SU-DHL-6 (cell line): ENCODE data around the gene IGF2BP3.

ENCODE experiments used
- H2AFZ ChIP-seq: fragments of 200-600 bp; sonication (generic); 2 replicates; pipeline ENCODE4 v1.6.1; 2014; ENCODE audit warnings: low read depth, mild to moderate bottlenecking, moderate library complexity, mixed read lengths, antibody characterized with exemption, low read length; ENCODE audit not compliant: severe bottlenecking
- H3F3A ChIP-seq: fragments of 200-600 bp; shearing (Covaris generic); 2 replicates; pipeline ENCODE4 v1.6.0; 2016; ENCODE audit warnings: antibody characterized with exemption, mild to moderate bottlenecking; ENCODE audit not compliant: insufficient read depth
- H3K27ac ChIP-seq: fragments of 200-600 bp; sonication (generic); 2 replicates; pipeline ENCODE4 v1.5.1; 2016; ENCODE audit warnings: low read depth, mild to moderate bottlenecking, low read length, moderate library complexity, mixed read lengths
- H3K27me3 ChIP-seq: fragments of 200-600 bp; sonication (generic), shearing (Covaris generic); 2 replicates; pipeline ENCODE4 v1.6.0; 2014; ENCODE audit warnings: mild to moderate bottlenecking, low read length
- H3K36me3 ChIP-seq: fragments of 200-600 bp; sonication (generic); 2 replicates; pipeline ENCODE4 v1.6.1; 2014; ENCODE audit warnings: mild to moderate bottlenecking, low read length, mixed read lengths
- H3K4me2 ChIP-seq: fragments of 300-600, 200-600 bp; shearing (Covaris generic), sonication (generic); 2 replicates; pipeline ENCODE4 v1.6.0; 2014; ENCODE audit warnings: low read length, low read depth, mild to moderate bottlenecking; ENCODE audit not compliant: poor library complexity, severe bottlenecking
- H3K4me3 ChIP-seq: fragments of 200-600 bp; sonication (generic); 2 replicates; pipeline ENCODE4 v1.5.1; 2014; ENCODE audit warnings: antibody characterized with exemption, low read length, mild to moderate bottlenecking, mixed read lengths; ENCODE audit not compliant: insufficient read depth, poor library complexity, severe bottlenecking
- H3K79me2 ChIP-seq: fragments of 200-600 bp; sonication (generic); 2 replicates; pipeline ENCODE4 v1.6.1; 2014; ENCODE audit warnings: mild to moderate bottlenecking, low read length, moderate library complexity; ENCODE audit not compliant: insufficient read depth
- H3K9ac ChIP-seq: fragments of 200-600 bp; sonication (generic); 2 replicates; pipeline ENCODE4 v1.7.0; 2014; ENCODE audit warnings: mild to moderate bottlenecking, low read length
- H3K9me2 ChIP-seq: fragments of 200-600 bp; sonication (generic); replicated peaks from 2 replicates; pipeline ENCODE4 v1.6.1; 2014; ENCODE audit warnings: low read length; ENCODE audit not compliant: insufficient read depth
- H3K9me3 ChIP-seq: fragments of 200-600 bp; sonication (generic); 2 replicates; pipeline ENCODE4 v1.6.1; 2014; ENCODE audit warnings: low read length, mixed read lengths; ENCODE audit not compliant: insufficient read depth
- H4K20me1 ChIP-seq: fragments of 200-600 bp; sonication (generic); 2 replicates; pipeline ENCODE4 v1.6.1; 2014; ENCODE audit warnings: low read depth, mild to moderate bottlenecking, antibody characterized with exemption, low read length, moderate library complexity, mixed read lengths
- EZH2phosphoT487 ChIP-seq: fragments of 200-600 bp; sonication (generic), shearing (Covaris generic); conservative IDR thresholded peaks from 2 replicates; pipeline ENCODE4 v1.6.1; 2018; ENCODE audit warnings: mild to moderate bottlenecking, antibody characterized with exemption, low read length, moderate library complexity, mixed read lengths
- TF ChIP-seq, protein P1 (sequence below): fragments of 200-600 bp; sonication (generic); IDR thresholded peaks from one replicate; pipeline ENCODE4 v1.5.1; 2017; ENCODE audit warnings: antibody characterized with exemption, mild to moderate bottlenecking, low read length, moderate library complexity; ENCODE audit not compliant: insufficient read depth, poor library complexity, severe bottlenecking

The IGF2BP3 gene

GRCh38 chr7:23468526-23469149, 1.7 kb downstream of the IGF2BP3 start:
- Histone ChIP-seq H3K4me3 (peak overlapping the region; percentile 90), H4K20me1 (peaks cover 11% of the 10 kb centered on the region; the same call in 1 of the 2 replicates), H3K9me3 (no peaks in the 10 kb centered on the region), H3K79me2 (peaks cover 86% of the 10 kb centered on the region), H3K27me3 (no peaks in the 10 kb centered on the region), H3F3A (peaks cover 49% of the 10 kb centered on the region), H2AFZ (no peak overlapping the region), H3K27ac (peak overlapping the region; percentile 96), H3K9ac (peak overlapping the region; percentile 92), H3K36me3 (peaks cover 15% of the 10 kb centered on the region), H3K9me2 (no peaks in the 10 kb centered on the region), H3K4me2 (peak overlapping the region; percentile 100)
- TF ChIP-seq, protein P1, sequence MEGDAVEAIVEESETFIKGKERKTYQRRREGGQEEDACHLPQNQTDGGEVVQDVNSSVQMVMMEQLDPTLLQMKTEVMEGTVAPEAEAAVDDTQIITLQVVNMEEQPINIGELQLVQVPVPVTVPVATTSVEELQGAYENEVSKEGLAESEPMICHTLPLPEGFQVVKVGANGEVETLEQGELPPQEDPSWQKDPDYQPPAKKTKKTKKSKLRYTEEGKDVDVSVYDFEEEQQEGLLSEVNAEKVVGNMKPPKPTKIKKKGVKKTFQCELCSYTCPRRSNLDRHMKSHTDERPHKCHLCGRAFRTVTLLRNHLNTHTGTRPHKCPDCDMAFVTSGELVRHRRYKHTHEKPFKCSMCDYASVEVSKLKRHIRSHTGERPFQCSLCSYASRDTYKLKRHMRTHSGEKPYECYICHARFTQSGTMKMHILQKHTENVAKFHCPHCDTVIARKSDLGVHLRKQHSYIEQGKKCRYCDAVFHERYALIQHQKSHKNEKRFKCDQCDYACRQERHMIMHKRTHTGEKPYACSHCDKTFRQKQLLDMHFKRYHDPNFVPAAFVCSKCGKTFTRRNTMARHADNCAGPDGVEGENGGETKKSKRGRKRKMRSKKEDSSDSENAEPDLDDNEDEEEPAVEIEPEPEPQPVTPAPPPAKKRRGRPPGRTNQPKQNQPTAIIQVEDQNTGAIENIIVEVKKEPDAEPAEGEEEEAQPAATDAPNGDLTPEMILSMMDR: no peak
- TF ChIP-seq EZH2phosphoT487: no peak

GRCh38 chr7:23467806-23468525, 2.3 kb downstream of the IGF2BP3 start:
- peak overlapping the region; percentile 92 for H3K9ac ChIP-seq
- peaks cover 20% of the 10 kb centered on the region for H3K36me3 ChIP-seq
- TF ChIP-seq EZH2phosphoT487: no peak
- TF ChIP-seq, protein P1: no peak
- no peaks in the 10 kb centered on the region for H3K9me3 ChIP-seq
- peak overlapping the region; percentile 96 for H3K27ac ChIP-seq
- no peaks in the 10 kb centered on the region for H3K9me2 ChIP-seq
- H3K4me2 ChIP-seq: peak overlapping the region; percentile 100
- peaks cover 86% of the 10 kb centered on the region for H3K79me2 ChIP-seq
- no peaks in the 10 kb centered on the region for H3K27me3 ChIP-seq
- peaks cover 18% of the 10 kb centered on the region; the same call in 1 of the 2 replicates for H4K20me1 ChIP-seq
- peak overlapping the region; percentile 90 for H3K4me3 ChIP-seq
- peaks cover 42% of the 10 kb centered on the region for H3F3A ChIP-seq
- H2AFZ ChIP-seq: no peak overlapping the region

DNA sequence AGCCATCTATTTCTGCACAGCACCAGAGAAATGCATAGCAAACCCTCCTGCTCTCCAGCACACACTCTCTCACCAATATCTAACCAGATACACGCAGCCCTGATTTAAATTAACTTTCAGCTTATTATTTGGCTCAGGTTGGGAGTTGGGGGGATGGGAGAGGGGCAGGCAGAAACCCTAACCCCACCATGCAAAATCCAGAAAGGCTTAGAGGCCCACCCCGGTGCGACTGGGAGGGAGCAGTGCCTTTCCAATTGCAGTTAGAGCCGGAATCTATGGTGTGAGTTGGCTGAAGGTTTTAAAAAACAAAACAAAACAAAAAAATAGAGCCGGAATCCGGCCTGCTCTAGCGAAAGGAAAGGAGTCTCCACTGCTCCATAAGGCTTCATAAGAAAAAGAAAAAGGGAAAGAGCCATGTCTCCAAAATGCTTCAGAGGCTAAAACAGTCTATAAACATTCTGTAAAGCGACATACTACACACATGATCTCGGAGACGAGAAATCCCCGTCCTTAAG, 2.9 kb downstream of the IGF2BP3 start:
- Histone ChIP-seq H3K27me3 (no peaks in the 10 kb centered on the region), H3K36me3 (peaks cover 20% of the 10 kb centered on the region), H3K9me3 (no peaks in the 10 kb centered on the region), H3K79me2 (peaks cover 86% of the 10 kb centered on the region), H3K9ac (peak overlapping the region; percentile 92), H4K20me1 (peaks cover 18% of the 10 kb centered on the region; the same call in 1 of the 2 replicates), H2AFZ (no peak overlapping the region), H3K4me2 (peak overlapping the region; percentile 100), H3K27ac (peak overlapping the region; percentile 96), H3K9me2 (no peaks in the 10 kb centered on the region), H3K4me3 (peak overlapping the region; percentile 90), H3F3A (peaks cover 36% of the 10 kb centered on the region)
- no peak for TF ChIP-seq EZH2phosphoT487
- TF ChIP-seq, protein P1: no peak
